ENCODE measurements around the gene EAF2. TPM values are rescaled to one million over a fixed set of nuclear protein-coding genes. Genes with fewer than 3 reads are reported as not detected.
"Not testable (repeated sequence)": the region's sequence is repeated elsewhere in the genome, so short reads cannot be mapped to it uniquely, and the experiment has no call there.

Gene EAF2
- total RNA-seq, 1 donor from 2014 or later, result 2.2 TPM

GRCh38 chr3:121857778-121858177 lies 22.8 kb downstream of the EAF2 start:
- ATAC-seq; DNase-seq (ENCODE audit: low spot score): not testable (repeated sequence)

- DNase-seq (ENCODE audit: low spot score); ATAC-seq: not testable (repeated sequence)
These were observed 28.2 kb downstream of the EAF2 start for GRCh38 chr3:121863247-121863646.

GRCh38 chr3:121863801-121864200 lies 28.8 kb downstream of the EAF2 start:
- no peak for DNase-seq (ENCODE audit: low spot score)
- no peak for ATAC-seq

- ATAC-seq (no peak), DNase-seq (ENCODE audit: low spot score) (no peak)
These were observed 34.7 kb downstream of the EAF2 start for GRCh38 chr3:121869736-121870135.

GRCh38 chr3:121870717-121871116 lies 35.7 kb downstream of the EAF2 start:
- no peak for ATAC-seq

GRCh38 chr3:121871430-121871829 lies 36.4 kb downstream of the EAF2 start:
- ATAC-seq, result no peak

More at GRCh38 chr3:121870717-121871116, 35.7 kb downstream of the EAF2 start:
- DNase-seq (ENCODE audit: low spot score), result no peak

DNA sequence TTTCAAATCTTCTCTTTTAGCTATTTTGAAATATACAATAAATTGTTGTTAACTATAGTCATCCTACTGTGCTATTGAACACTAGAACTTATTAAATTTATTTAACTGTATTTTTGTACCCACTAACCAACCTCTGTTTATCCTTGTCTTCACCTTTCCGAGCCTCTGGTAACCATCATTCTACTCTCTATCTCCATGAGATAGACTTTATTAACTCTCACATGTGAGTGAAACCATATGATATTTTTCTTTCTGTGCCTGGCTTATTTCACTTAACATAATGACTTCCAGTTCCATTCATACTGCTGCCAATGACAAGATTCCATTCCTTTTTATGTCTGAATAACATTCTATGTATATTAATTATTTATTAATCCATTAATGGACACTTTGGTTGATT lies 43.4 kb downstream of the EAF2 start:
- DNase-seq (ENCODE audit: low spot score), result no peak
- ATAC-seq, result no peak

More at GRCh38 chr3:121871430-121871829, 36.4 kb downstream of the EAF2 start:
- no peak for DNase-seq (ENCODE audit: low spot score)

- DNase-seq (ENCODE audit: low spot score) (no peak), ATAC-seq (no peak)
These were observed 48.5 kb downstream of the EAF2 start for GRCh38 chr3:121883507-121883906.

DNA sequence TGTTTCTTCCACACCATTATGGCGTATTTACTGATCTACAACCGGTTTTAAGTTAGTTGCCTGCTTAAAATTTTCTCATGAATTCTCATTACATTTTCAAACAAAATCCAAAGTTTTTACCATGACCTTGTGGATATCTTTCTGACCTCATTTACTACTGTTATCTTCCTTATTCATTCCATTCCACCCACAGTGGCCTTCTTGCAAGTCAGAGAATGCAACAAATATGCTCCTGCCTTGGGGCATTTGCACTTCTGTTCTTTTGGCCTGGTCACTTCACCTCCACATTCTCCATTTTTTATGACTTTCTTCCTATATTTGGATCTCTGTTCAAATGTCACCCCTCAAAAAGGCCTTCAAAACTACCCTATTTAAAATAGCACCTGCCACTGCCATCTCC lies 50.4 kb downstream of the EAF2 start:
- ATAC-seq, result no peak

GRCh38 chr3:121894301-121894990 lies 59.4 kb downstream of the EAF2 start, which contains the start of gene SLC15A2:
Gene SLC15A2, plus strand, starts transcription at chr3:121894401. Its CDS starts 76 bp downstream, at chr3:121894477.
- no peak for DNase-seq (ENCODE audit: low spot score)
- ATAC-seq, result peak; percentile 60

More for the DNA sequence above, 50.4 kb downstream of the EAF2 start:
- DNase-seq (ENCODE audit: low spot score), result no peak

DNA sequence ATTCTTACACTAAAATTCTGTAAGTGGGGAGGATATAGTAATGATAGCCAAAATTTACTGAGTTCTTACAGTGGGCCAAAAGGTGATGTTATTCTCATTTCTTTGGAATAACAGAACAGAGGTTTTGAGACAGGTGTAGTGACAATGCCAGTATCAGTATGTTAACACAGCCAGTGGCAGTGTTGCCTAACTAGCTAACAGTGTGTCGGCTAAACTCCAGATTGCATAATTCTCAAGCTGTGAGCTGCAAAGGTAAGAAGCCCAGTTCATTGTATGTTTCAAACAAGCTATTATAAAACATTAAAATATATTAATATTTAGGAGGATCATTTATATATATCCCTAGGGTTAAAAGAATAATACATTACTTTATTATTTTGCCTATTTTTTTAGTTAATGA lies 60.1 kb downstream of the EAF2 start:
- DNase-seq (ENCODE audit: low spot score) (peak; percentile 54), ATAC-seq (peak; percentile 99)

DNA sequence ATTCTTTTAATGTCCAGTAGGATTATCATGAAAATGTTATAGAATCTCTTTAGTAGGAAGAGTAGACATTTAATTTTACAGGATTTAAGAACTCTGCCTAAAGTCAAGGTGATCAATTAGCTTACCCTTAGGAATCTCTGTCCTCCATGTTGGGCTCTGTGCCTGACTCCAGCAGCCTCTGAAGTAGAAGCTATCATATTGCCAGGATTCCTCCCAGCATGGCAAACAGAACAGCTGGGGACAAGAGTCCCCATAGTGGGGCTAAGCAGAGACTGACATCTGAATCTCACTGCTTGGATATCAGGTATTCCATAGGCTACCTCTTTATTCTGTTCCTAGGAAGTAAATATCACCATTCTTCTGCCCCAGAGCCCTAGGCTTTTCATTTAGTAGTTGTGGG lies 60.7 kb downstream of the EAF2 start:
- ATAC-seq (no peak), DNase-seq (ENCODE audit: low spot score) (no peak)

GRCh38 chr3:121896823-121897222 lies 61.8 kb downstream of the EAF2 start:
- DNase-seq (ENCODE audit: low spot score) (no peak), ATAC-seq (no peak)

DNA sequence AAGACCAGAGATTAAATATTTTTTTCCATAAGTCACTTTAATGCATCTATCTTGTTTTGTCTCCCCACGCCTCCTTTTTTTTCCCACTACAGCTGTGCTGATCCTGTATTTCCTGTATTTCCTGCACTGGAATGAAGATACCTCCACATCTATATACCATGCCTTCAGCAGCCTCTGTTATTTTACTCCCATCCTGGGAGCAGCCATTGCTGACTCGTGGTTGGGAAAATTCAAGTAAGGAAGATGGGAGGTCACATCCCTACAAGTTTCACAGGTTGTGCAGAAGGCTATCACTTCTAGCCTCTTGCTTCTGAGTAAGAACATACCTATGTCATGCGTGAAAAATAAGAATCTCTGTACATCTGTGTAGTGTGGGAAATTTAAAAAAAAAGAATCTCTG lies 62.3 kb downstream of the EAF2 start:
- no peak for DNase-seq (ENCODE audit: low spot score)
- ATAC-seq, result no peak

- ATAC-seq (no peak), DNase-seq (ENCODE audit: low spot score) (no peak)
These were observed 78.4 kb downstream of the EAF2 start for GRCh38 chr3:121913305-121913990.

DNA sequence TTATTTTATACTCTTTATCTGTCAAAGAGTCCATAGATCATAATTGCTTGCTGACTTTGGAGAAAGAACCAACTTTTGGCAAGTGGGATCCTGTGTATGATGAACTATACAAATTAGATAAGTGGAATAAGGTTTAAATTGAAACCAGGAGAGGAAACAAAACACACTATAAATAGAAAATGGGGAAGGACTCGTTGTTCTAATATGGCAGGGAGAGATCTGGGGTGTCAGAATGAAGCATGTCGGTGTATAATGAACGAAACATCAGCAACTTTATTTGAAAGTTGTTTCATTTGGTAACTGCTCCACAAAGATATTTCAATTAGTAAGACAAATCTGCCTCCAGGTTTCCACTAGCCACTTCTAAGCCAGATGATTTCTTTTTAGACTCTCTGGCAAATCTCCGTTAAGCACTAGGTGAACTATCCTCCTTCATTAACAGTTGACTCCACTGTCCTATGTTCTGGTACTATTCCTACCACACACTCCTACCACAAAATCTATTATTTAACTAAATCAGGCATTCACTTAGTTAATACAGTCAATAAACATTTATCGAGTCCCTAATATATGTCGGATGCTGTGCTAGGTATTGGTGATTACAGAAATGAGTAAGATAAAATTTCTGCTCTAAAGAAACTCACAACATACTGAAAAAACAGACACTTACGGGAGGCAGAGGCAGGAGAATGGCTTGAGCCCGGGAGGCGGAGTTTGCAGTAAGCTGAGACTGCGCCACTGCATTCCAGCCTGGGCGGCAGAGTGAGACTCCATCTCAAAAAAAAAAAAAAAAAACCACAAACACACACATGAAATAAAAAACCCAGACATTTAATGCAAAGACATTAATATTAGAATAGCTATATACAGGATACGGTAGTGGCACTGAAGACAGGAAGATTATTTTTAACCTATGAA lies 79.3 kb downstream of the EAF2 start:
- DNase-seq (ENCODE audit: low spot score) (no peak), ATAC-seq (no peak)

DNA sequence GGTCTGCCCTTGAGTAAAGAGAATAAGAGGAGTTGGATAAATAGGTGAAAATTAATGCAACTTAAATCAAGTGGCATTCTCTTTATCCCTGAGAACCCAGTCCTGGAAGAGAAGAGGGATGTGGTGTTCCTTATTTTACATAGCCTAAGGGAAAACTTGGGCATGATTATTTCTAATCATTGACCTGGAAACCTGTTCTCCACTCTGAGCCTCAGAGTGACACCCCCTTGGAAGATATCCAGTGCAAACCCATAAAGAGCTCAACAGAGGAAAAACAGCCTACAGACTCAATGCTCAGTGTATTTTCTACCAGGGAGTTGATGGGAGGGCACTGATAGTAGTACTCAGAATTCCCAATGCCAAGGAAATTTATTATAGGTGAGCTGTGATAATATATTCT lies 81.2 kb downstream of the EAF2 start:
- ATAC-seq, result no peak
- DNase-seq (ENCODE audit: low spot score), result no peak

GRCh38 chr3:121918779-121919483 lies 83.9 kb downstream of the EAF2 start:
- DNase-seq (ENCODE audit: low spot score), result no peak
- no peak for ATAC-seq

- ATAC-seq (no peak), DNase-seq (ENCODE audit: low spot score) (no peak)
These were observed 89.7 kb downstream of the EAF2 start for GRCh38 chr3:121924734-121925133.

DNA sequence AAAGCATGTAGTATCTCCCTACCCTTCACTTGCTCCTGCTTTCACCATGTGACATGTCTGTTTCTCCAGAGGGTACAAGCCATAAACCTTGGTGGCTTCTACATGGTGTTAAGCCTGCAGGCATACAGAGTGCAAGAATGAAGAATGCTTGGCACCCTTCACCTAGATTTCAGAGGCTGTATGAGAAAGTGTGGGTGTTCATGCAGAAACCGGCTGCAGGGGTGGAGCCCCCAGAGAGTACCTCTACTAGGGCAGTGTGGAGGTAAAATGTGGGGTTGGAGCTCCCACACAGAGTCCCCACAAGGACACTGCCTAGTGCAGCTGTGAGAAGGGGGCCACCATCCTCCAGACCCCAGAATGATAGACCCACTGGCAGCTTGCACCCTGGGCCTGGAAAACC lies 91.4 kb downstream of the EAF2 start:
- ATAC-seq (no peak), DNase-seq (ENCODE audit: low spot score) (no peak)

Data from left lobe of liver (tissue), 2 donors.